Gastrocnemius medialis (tissue), 4 donors: Measurements from ENCODE around the gene CFAP100. TPM values are rescaled to one million over a fixed set of nuclear protein-coding genes. Genes with fewer than 3 reads are reported as not detected.

Source experiments
- ATAC-seq, 2 donors: fragments of 150-250 bp; one replicate each; pipeline ENCODE4 v1.9.1; 2016
- DNase-seq, 2 donors: peaks; one replicate each; pipeline ENCODE4 v3.0.0-alpha.2; 2019
- H3K27ac ChIP-seq, 4 donors: fragments of 200-600 bp; sonication (generic); 1 replicate in 1 of 4; 2 replicates in 3 of 4; pipeline ENCODE4 v1.5.1; 2016 to 2018; ENCODE audit warnings: mild to moderate bottlenecking in 2 of 4, moderate library complexity in 1 of 4
- H3K27me3 ChIP-seq, 3 donors: fragments of 200-600 bp; sonication (generic) in 2 of 3; 1 replicate in 1 of 3; 2 replicates in 2 of 3; pipeline versions ENCODE4 v1.5.1 to v1.6.0; 2016 to 2019; ENCODE audit warnings: mild to moderate bottlenecking in 1 of 3, moderate library complexity in 1 of 3
- H3K36me3 ChIP-seq, 2 donors: fragments of 200-600 bp; sonication (generic) in 1 of 2; one replicate each; pipeline ENCODE4 v1.5.1; 2017 to 2018
- H3K4me1 ChIP-seq, 2 donors: fragments of 200-600 bp; sonication (generic) in 1 of 2; one replicate each; pipeline ENCODE4 v1.5.1; 2016 to 2017; ENCODE audit warnings: mild to moderate bottlenecking in 2 of 2
- H3K4me3 ChIP-seq, 4 donors: fragments of 200-600 bp; sonication (generic) in 3 of 4; 1 replicate in 1 of 4; 2 replicates in 3 of 4; pipeline ENCODE4 v1.5.1; 2016 to 2019; ENCODE audit warnings: mild to moderate bottlenecking in 2 of 4
- H3K9me3 ChIP-seq, 3 donors: fragments of 200-600 bp; sonication (generic) in 2 of 3; 1 replicate in 1 of 3; 2 replicates in 2 of 3; pipeline ENCODE4 v1.5.1; 2016 to 2019
- CTCF ChIP-seq, 5 experiments: fragments of 450-650 bp in 3 of 5; fragments of 200-600 bp in 2 of 5; sonication (generic) in 2 of 5; IDR thresholded peaks in 4 of 5; conservative IDR thresholded peaks in 1 of 5; 1 replicate in 4 of 5; 2 replicates in 1 of 5; pipeline ENCODE4 v1.5.1; 2016 to 2019; ENCODE audit warnings: antibody characterized with exemption in 5 of 5, mild to moderate bottlenecking in 3 of 5, moderate library complexity in 3 of 5
- POLR2A ChIP-seq, 2 donors: fragments of 450-650 bp; IDR thresholded peaks; one replicate each; pipeline ENCODE4 v1.6.1; 2017; ENCODE audit warnings: antibody characterized with exemption in 2 of 2, mild to moderate bottlenecking in 2 of 2, moderate library complexity in 2 of 2
- in situ Hi-C, 4 donors: fragments of 200-750 bp; cut with MboI; loops; one replicate each; pipeline versions ENCODE4 v1.15.0 to v1.8.0; 2017; ENCODE audit warnings: low sequenced_read_pairs in 4 of 4
- intact Hi-C: fragments of 100-400 bp; cut with DNase I; formaldehyde crosslinking; loops from one replicate; pipeline ENCODE4 v1.15.1; 2023; ENCODE audit warnings: low total_unique reads
- total RNA-seq, 4 donors: library from RNA; depleted of rRNA; stranded (reverse); fragments of >200 nt; gene quantifications; one replicate each; pipeline versions ENCODE4 v1.1.0 to v1.2.3, GENCODE V29; 2016

CFAP100 gene
- total RNA-seq, 4 donors from 2014 or later = not detected

- Histone ChIP-seq H3K27me3 (no peaks in the 10 kb centered on the region), H3K4me1 (peaks cover 69 to 87% of the 10 kb centered on the region in 2 donors), H3K4me3 (no peak overlapping the region), H3K9me3 (no peaks in the 10 kb centered on the region), H3K36me3 (peaks cover 0 to 19% of the 10 kb centered on the region in 2 donors), H3K27ac (peak overlapping the region; percentile 91 to 99 (median 98))
- DNase-seq = peak; percentile 42 to 56
- intact Hi-C loops = no loop called here
- ATAC-seq = peak; percentile 24 to 61
- in situ Hi-C loops = no loop called here
- no peak for TF ChIP-seq POLR2A (IDR thresholded peaks at IDR 0.05)
- TF ChIP-seq CTCF (IDR thresholded peaks at IDR 0.05 in 4 of 5, conservative IDR thresholded peaks at IDR 0.05 in 1 of 5) = no peak
These were observed 47.1 kb upstream of the CFAP100 start for GRCh38 chr3:126347543-126348161.

GRCh38 chr3:126348308-126348920, 46.3 kb upstream of the CFAP100 start:
- in situ Hi-C loops (no loop called here), intact Hi-C loops (no loop called here)
- Histone ChIP-seq H3K4me1 (peaks cover 76 to 86% of the 10 kb centered on the region in 2 donors), H3K9me3 (no peaks in the 10 kb centered on the region), H3K27me3 (no peaks in the 10 kb centered on the region), H3K36me3 (peaks cover 0 to 19% of the 10 kb centered on the region in 2 donors), H3K27ac (peak overlapping the region; percentile 91 to 99 (median 98)), H3K4me3 (no peak overlapping the region)
- peak in 1 of 2 donors; percentile 19 for DNase-seq
- TF ChIP-seq CTCF (IDR thresholded peaks at IDR 0.05 in 4 of 5, conservative IDR thresholded peaks at IDR 0.05 in 1 of 5) = peak in 3 of 5 experiments; percentile 27 to 49 (median 38)
- no peak for TF ChIP-seq POLR2A (IDR thresholded peaks at IDR 0.05)
- ATAC-seq = no peak

GRCh38 chr3:126349071-126349470, 45.6 kb upstream of the CFAP100 start:
- Histone ChIP-seq H3K9me3 (no peaks in the 10 kb centered on the region), H3K36me3 (peaks cover 0 to 19% of the 10 kb centered on the region in 2 donors), H3K4me1 (peaks cover 83 to 92% of the 10 kb centered on the region in 2 donors), H3K4me3 (peak overlapping the region in 1 of 4 donors; percentile 35), H3K27ac (peak overlapping the region; percentile 91 to 99 (median 98)), H3K27me3 (no peaks in the 10 kb centered on the region)
- in situ Hi-C loops = no loop called here
- DNase-seq = peak; percentile 2 to 17
- TF ChIP-seq CTCF (IDR thresholded peaks at IDR 0.05 in 4 of 5, conservative IDR thresholded peaks at IDR 0.05 in 1 of 5) (no peak), POLR2A (IDR thresholded peaks at IDR 0.05) (no peak)
- no peak for ATAC-seq
- intact Hi-C loops = no loop called here

- DNase-seq (peak; percentile 3 to 43), ATAC-seq (no peak)
- Histone ChIP-seq H3K27ac (peak overlapping the region; percentile 91 to 99 (median 98)), H3K4me3 (peak overlapping the region in 1 of 4 donors; percentile 35), H3K36me3 (peaks cover 0 to 19% of the 10 kb centered on the region in 2 donors), H3K9me3 (no peaks in the 10 kb centered on the region), H3K27me3 (no peaks in the 10 kb centered on the region), H3K4me1 (peaks cover 91 to 92% of the 10 kb centered on the region in 2 donors)
- intact Hi-C loops = no loop called here
- in situ Hi-C loops = no loop called here
- TF ChIP-seq CTCF (IDR thresholded peaks at IDR 0.05 in 4 of 5, conservative IDR thresholded peaks at IDR 0.05 in 1 of 5) = no peak
- TF ChIP-seq POLR2A (IDR thresholded peaks at IDR 0.05) = no peak
These were observed 44.9 kb upstream of the CFAP100 start for GRCh38 chr3:126349611-126350501.
